GOT3 (cell line): ENCODE measurements around the gene FUT7.

Experiments
- DNase-seq: peaks from one replicate; lab custom pipeline; 2025; ENCODE audit warnings: mixed read lengths; lab: John Stamatoyannopoulos, UW

The FUT7 gene

GRCh38 chr9:137049544-137050449, 17.9 kb upstream of the FUT7 start:
- no peak for DNase-seq

GRCh38 chr9:137048655-137049543, 17.0 kb upstream of the FUT7 start:
- DNase-seq: no peak

GRCh38 chr9:137046088-137046787, 14.3 kb upstream of the FUT7 start, which contains the start of gene NPDC1:
Gene NPDC1, minus strand, starts transcription at chr9:137046177. Its CDS starts 188 bp downstream, at chr9:137045989.
- no peak for DNase-seq

- DNase-seq: no peak
These were observed 13.6 kb upstream of the FUT7 start for GRCh38 chr9:137045294-137046087.

- DNase-seq: no peak
These were observed 12.8 kb upstream of the FUT7 start for GRCh38 chr9:137044502-137045177.

- DNase-seq: no peak
These were observed 12.1 kb upstream of the FUT7 start for GRCh38 chr9:137044037-137044436.

- no peak for DNase-seq
These were observed 11.2 kb upstream of the FUT7 start for GRCh38 chr9:137042751-137043727.

GRCh38 chr9:137041124-137041523, 9.2 kb upstream of the FUT7 start:
- DNase-seq: no peak

GRCh38 chr9:137040568-137040967, 8.7 kb upstream of the FUT7 start:
- no peak for DNase-seq

GRCh38 chr9:137039611-137040366, 7.9 kb upstream of the FUT7 start:
- DNase-seq: no peak

GRCh38 chr9:137038916-137039315, 7.0 kb upstream of the FUT7 start:
- no peak for DNase-seq

- DNase-seq: no peak
These were observed 5.6 kb upstream of the FUT7 start for GRCh38 chr9:137037483-137037882.

GRCh38 chr9:137037035-137037434, 5.1 kb upstream of the FUT7 start:
- DNase-seq: no peak

- DNase-seq: no peak
These were observed 4.0 kb upstream of the FUT7 start for GRCh38 chr9:137035937-137036336.

GRCh38 chr9:137035507-137035834, 3.6 kb upstream of the FUT7 start:
- DNase-seq: no peak

GRCh38 chr9:137034709-137035506, 3.0 kb upstream of the FUT7 start:
- DNase-seq: peak; percentile 19

- DNase-seq: no peak
These were observed 2.3 kb upstream of the FUT7 start for GRCh38 chr9:137034039-137034708.
